Liver (tissue), 9 donors: ENCODE results near the gene ZBTB49. TPM values are rescaled to one million over a fixed set of nuclear protein-coding genes. Genes with fewer than 3 reads are reported as not detected.

Source experiments
- DNase-seq: peaks from one replicate; pipeline ENCODE4 v3.0.0-alpha.2; 2017; ENCODE audit warnings: low spot score
- H3K27ac ChIP-seq, 2 donors: one replicate each; pipeline ENCODE4 v1.7.0; 2013; ENCODE audit warnings: inconsistent platforms in 2 of 2, low read length in 2 of 2, control low read depth in 1 of 2, low read depth in 1 of 2, mild to moderate bottlenecking in 1 of 2
- H3K27me3 ChIP-seq, 4 donors: one replicate each; pipeline versions ENCODE4 v1.6.1 to v1.7.0; 2013; ENCODE audit warnings: low read length in 3 of 4, inconsistent platforms in 1 of 4, mild to moderate bottlenecking in 1 of 4, moderate library complexity in 1 of 4; ENCODE audit not compliant: control insufficient read depth in 4 of 4, insufficient read depth in 4 of 4
- H3K36me3 ChIP-seq, 4 donors: one replicate each; pipeline versions ENCODE4 v1.6.1 to v1.7.0; 2013; ENCODE audit warnings: low read length in 3 of 4, mild to moderate bottlenecking in 3 of 4, low read depth in 1 of 4, moderate library complexity in 1 of 4; ENCODE audit not compliant: control insufficient read depth in 4 of 4, insufficient read depth in 3 of 4
- H3K4me1 ChIP-seq, 4 donors: one replicate each; pipeline versions ENCODE4 v1.6.1 to v1.7.0; 2013; ENCODE audit warnings: low read length in 3 of 4, mild to moderate bottlenecking in 3 of 4, moderate library complexity in 1 of 4; ENCODE audit not compliant: control insufficient read depth in 4 of 4, insufficient read depth in 4 of 4
- H3K4me3 ChIP-seq, 3 donors: one replicate each; pipeline versions ENCODE4 v1.6.1 to v1.7.0; 2013; ENCODE audit warnings: low read length in 3 of 3, control low read depth in 1 of 3, low read depth in 1 of 3, mild to moderate bottlenecking in 1 of 3
- H3K9ac ChIP-seq, 2 donors: one replicate each; pipeline ENCODE4 v1.7.0; 2013; ENCODE audit warnings: low read length in 2 of 2, mild to moderate bottlenecking in 2 of 2, moderate library complexity in 2 of 2, control low read depth in 1 of 2, low read depth in 1 of 2
- H3K9me3 ChIP-seq, 4 donors: one replicate each; pipeline versions ENCODE4 v1.6.1 to v1.7.0; 2013; ENCODE audit warnings: low read length in 3 of 4; ENCODE audit not compliant: control insufficient read depth in 4 of 4
- ATF3 ChIP-seq: IDR thresholded peaks from 2 replicates; pipeline ENCODE4 v1.6.1; 2016; ENCODE audit warnings: antibody characterized with exemption
- CTCF ChIP-seq: fragments of 150-350 bp; IDR thresholded peaks from 2 replicates; pipeline ENCODE4 v1.5.1; 2017; ENCODE audit warnings: improper control_type of control experiment, low read depth, low read length; ENCODE audit not compliant: missing input control
- EGR1 ChIP-seq, 2 donors: IDR thresholded peaks; 2 replicates each; pipeline ENCODE4 v1.6.1; 2016 to 2018; ENCODE audit warnings: antibody characterized with exemption in 2 of 2, low read depth in 2 of 2
- FOXA1 ChIP-seq: IDR thresholded peaks from 2 replicates; pipeline ENCODE4 v1.6.1; 2016; ENCODE audit warnings: antibody characterized with exemption
- FOXA2 ChIP-seq: IDR thresholded peaks from 2 replicates; pipeline ENCODE4 v1.6.1; 2016; ENCODE audit warnings: antibody characterized with exemption
- GABPA ChIP-seq, 2 donors: IDR thresholded peaks in 1 of 2; conservative IDR thresholded peaks in 1 of 2; 2 replicates each; pipeline ENCODE4 v1.6.1; 2016; ENCODE audit warnings: antibody characterized with exemption in 2 of 2, mild to moderate bottlenecking in 1 of 2, moderate library complexity in 1 of 2
- HNF4A ChIP-seq, 2 donors: conservative IDR thresholded peaks; 2 replicates each; pipeline ENCODE4 v1.6.1; 2016; ENCODE audit warnings: antibody characterized with exemption in 2 of 2, mild to moderate bottlenecking in 2 of 2
- JUND ChIP-seq, 2 donors: IDR thresholded peaks; 2 replicates each; pipeline ENCODE4 v1.6.1; 2016; ENCODE audit warnings: antibody characterized with exemption in 2 of 2
- NR2F2 ChIP-seq: IDR thresholded peaks from 2 replicates; pipeline ENCODE4 v1.6.1; 2016; ENCODE audit warnings: antibody characterized with exemption
- RAD21 ChIP-seq, 2 donors: IDR thresholded peaks; 2 replicates each; pipeline ENCODE4 v1.6.1; 2016; ENCODE audit warnings: antibody characterized with exemption in 2 of 2, mild to moderate bottlenecking in 2 of 2
- RXRA ChIP-seq, 2 donors: IDR thresholded peaks; 2 replicates each; pipeline ENCODE4 v1.6.1; 2017 to 2018; ENCODE audit warnings: antibody characterized with exemption in 2 of 2, mild to moderate bottlenecking in 1 of 2
- SP1 ChIP-seq: IDR thresholded peaks from 2 replicates; pipeline ENCODE4 v1.6.1; 2018; ENCODE audit warnings: antibody characterized with exemption, mild to moderate bottlenecking
- YY1 ChIP-seq: IDR thresholded peaks from 2 replicates; pipeline ENCODE4 v1.6.1; 2016; ENCODE audit warnings: antibody characterized with exemption, mild to moderate bottlenecking
- ZBTB33 ChIP-seq: IDR thresholded peaks from 2 replicates; pipeline ENCODE4 v1.6.1; 2016; ENCODE audit warnings: antibody characterized with exemption
- WGBS: extraction: QIAGEN DNeasy Blood & Tissue Kit; methylation state at CpG from one replicate; pipeline ENCODE4 v1.1.7; 2013; 5-methylcytosine and 5-hydroxymethylcytosine counted together
- polyA plus RNA-seq, 2 donors: library from polyadenylated mRNA; stranded (reverse) in 1 of 2; unstranded in 1 of 2; fragments of 200-250 nt in 1 of 2; fragments of >200 nt in 1 of 2; fragmentation: Nextera tagmentation in 1 of 2; extraction: Ambion mirVana in 1 of 2; gene quantifications; one replicate each; pipeline versions ENCODE4 v1.2.1 to v1.2.3, GENCODE V29; 2013 to 2015
- total RNA-seq, 2 donors: library from RNA; depleted of rRNA; stranded (reverse); fragments of >200 nt; gene quantifications; one replicate each; pipeline ENCODE4 v1.2.3, GENCODE V29; 2014
- TF ChIP-seq, protein P1 (sequence below): IDR thresholded peaks from 2 replicates; pipeline ENCODE4 v1.6.1; 2016; ENCODE audit warnings: antibody characterized with exemption
- donor health status: healthy.
- donor health status: healthy.
- donor health status: healthy.
- donor health status: healthy.
- donor health status: healthy.

The ZBTB49 gene
- total and polyA plus RNA-seq, 4 donors: 1.3 to 3.8 (median 2.0) TPM

DNA sequence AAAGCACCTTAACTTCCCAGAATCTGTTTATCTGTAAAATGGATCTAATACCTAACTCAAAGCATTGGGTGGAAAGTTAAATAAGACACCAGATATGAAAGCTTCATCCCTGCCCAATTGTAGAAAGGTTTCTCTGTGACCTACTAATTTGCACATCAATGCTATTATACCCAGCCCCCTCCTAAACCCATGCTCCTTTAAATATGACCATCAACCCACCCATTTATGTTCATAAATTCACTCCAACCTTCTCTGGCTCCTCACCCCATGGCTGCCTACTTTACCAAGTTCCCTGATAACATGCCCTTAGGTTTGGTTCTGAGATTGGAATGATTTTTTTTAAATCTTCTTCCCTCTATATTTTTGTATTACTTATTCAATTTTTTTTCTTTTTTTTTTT, 2.0 kb upstream of the ZBTB49 start:
- no peaks in the 10 kb centered on the region for H3K9me3 ChIP-seq
- H3K4me1 ChIP-seq: peaks cover 6 to 24% (median 22%) of the 10 kb centered on the region in 4 donors
- H3K27me3 ChIP-seq: no peaks in the 10 kb centered on the region
- H3K27ac ChIP-seq: no peak overlapping the region
- H3K4me3 ChIP-seq: no peak overlapping the region
- H3K9ac ChIP-seq: no peak overlapping the region
- DNase-seq: no peak
- no peak for TF ChIP-seq EGR1 (IDR thresholded peaks at IDR 0.05; ENCODE audit: low read depth in 2 of 2)
- no peak for TF ChIP-seq GABPA (IDR thresholded peaks at IDR 0.05 in 1 of 2, conservative IDR thresholded peaks at IDR 0.05 in 1 of 2)
- TF ChIP-seq FOXA2: no peak
- TF ChIP-seq ATF3: no peak
- TF ChIP-seq RXRA (IDR thresholded peaks at IDR 0.05): no peak
- no peak for TF ChIP-seq YY1
- no peak for TF ChIP-seq FOXA1
- no peak for TF ChIP-seq CTCF
- TF ChIP-seq, protein P1, sequence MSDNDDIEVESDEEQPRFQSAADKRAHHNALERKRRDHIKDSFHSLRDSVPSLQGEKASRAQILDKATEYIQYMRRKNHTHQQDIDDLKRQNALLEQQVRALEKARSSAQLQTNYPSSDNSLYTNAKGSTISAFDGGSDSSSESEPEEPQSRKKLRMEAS: no peak
- TF ChIP-seq HNF4A (conservative IDR thresholded peaks at IDR 0.05): no peak
- no peak for TF ChIP-seq JUND (IDR thresholded peaks at IDR 0.05)
- TF ChIP-seq NR2F2: no peak
- TF ChIP-seq ZBTB33: no peak
- TF ChIP-seq RAD21 (IDR thresholded peaks at IDR 0.05): no peak
- H3K36me3 ChIP-seq: peaks cover 2 to 19% (median 10%) of the 10 kb centered on the region in 4 donors

GRCh38 chr4:4289055-4289454, 996 bp upstream of the ZBTB49 start:
- Histone ChIP-seq H3K9me3 (no peaks in the 10 kb centered on the region), H3K4me3 (peak overlapping the region; percentile 85 to 96 (median 93)), H3K27me3 (no peaks in the 10 kb centered on the region), H3K4me1 (peaks cover 6 to 24% (median 22%) of the 10 kb centered on the region in 4 donors), H3K27ac (no peak overlapping the region), H3K36me3 (peaks cover 0 to 16% (median 7%) of the 10 kb centered on the region in 4 donors), H3K9ac (peak overlapping the region; percentile 66 to 95)
- TF ChIP-seq, protein P1: no peak
- TF ChIP-seq HNF4A (conservative IDR thresholded peaks at IDR 0.05) (no peak), JUND (IDR thresholded peaks at IDR 0.05) (no peak), RAD21 (IDR thresholded peaks at IDR 0.05) (no peak)
- WGBS: 36% methylated on average over 3 of the region's 3 CpGs
- no peak for DNase-seq

DNA sequence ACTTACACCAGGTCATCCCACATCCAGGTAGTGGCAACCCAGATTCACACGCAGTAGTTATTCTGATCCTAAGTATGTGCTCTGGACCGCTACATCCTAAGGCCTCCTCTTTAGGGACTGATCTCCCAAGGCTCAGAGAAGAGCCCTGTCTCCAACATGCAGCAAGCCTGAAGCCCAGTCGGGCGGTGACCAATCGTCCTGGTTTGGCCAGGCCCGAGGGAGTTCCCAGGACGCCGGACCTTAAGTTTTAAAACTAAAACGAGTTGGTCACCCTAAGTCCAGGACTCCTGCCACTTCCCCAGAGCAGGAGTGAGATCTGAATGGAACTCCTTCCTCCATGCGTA, 482 bp upstream of the ZBTB49 start:
- WGBS: 1% methylated on average over 10 of the region's 10 CpGs
- Histone ChIP-seq H3K27me3 (no peaks in the 10 kb centered on the region), H3K9me3 (no peaks in the 10 kb centered on the region), H3K36me3 (peaks cover 0 to 16% (median 5%) of the 10 kb centered on the region in 4 donors), H3K4me1 (peaks cover 6 to 24% (median 22%) of the 10 kb centered on the region in 4 donors), H3K4me3 (peak overlapping the region; percentile 85 to 96 (median 93)), H3K27ac (peak overlapping the region; percentile 20 to 72), H3K9ac (peak overlapping the region; percentile 66 to 95)
- TF ChIP-seq FOXA1 (no peak), HNF4A (conservative IDR thresholded peaks at IDR 0.05) (no peak), NR2F2 (no peak), JUND (IDR thresholded peaks at IDR 0.05) (no peak), SP1 (no peak)
- DNase-seq: no peak
